ENCODE results near the gene PIK3CA.

Gene PIK3CA

GRCh38 chr3:179278932-179279693, 131.0 kb downstream of the PIK3CA start:
- H3K4me3 ChIP-seq (ENCODE audit: low read depth, low read length): no peak overlapping the region

GRCh38 chr3:179279837-179280236, 131.7 kb downstream of the PIK3CA start:
- TF ChIP-seq, protein P1, sequence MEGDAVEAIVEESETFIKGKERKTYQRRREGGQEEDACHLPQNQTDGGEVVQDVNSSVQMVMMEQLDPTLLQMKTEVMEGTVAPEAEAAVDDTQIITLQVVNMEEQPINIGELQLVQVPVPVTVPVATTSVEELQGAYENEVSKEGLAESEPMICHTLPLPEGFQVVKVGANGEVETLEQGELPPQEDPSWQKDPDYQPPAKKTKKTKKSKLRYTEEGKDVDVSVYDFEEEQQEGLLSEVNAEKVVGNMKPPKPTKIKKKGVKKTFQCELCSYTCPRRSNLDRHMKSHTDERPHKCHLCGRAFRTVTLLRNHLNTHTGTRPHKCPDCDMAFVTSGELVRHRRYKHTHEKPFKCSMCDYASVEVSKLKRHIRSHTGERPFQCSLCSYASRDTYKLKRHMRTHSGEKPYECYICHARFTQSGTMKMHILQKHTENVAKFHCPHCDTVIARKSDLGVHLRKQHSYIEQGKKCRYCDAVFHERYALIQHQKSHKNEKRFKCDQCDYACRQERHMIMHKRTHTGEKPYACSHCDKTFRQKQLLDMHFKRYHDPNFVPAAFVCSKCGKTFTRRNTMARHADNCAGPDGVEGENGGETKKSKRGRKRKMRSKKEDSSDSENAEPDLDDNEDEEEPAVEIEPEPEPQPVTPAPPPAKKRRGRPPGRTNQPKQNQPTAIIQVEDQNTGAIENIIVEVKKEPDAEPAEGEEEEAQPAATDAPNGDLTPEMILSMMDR (IDR thresholded peaks at IDR 0.05; ENCODE audit: low read depth, low read length): no peak
- Histone ChIP-seq H3K27ac (no peak overlapping the region), H3K9me3 (ENCODE audit: severe bottlenecking) (no peaks in the 10 kb centered on the region), H3K4me3 (ENCODE audit: low read depth, low read length) (no peak overlapping the region), H3K36me3 (no peaks in the 10 kb centered on the region), H3K27me3 (ENCODE audit: insufficient read depth, low read depth, severe bottlenecking) (no peaks in the 10 kb centered on the region)
- no peak for DNase-seq

More at GRCh38 chr3:179278932-179279693, 131.0 kb downstream of the PIK3CA start:
- TF ChIP-seq, protein P1 (IDR thresholded peaks at IDR 0.05; ENCODE audit: low read depth, low read length): no peak
- Histone ChIP-seq H3K27ac (no peak overlapping the region), H3K36me3 (no peaks in the 10 kb centered on the region), H3K27me3 (ENCODE audit: insufficient read depth, low read depth, severe bottlenecking) (no peaks in the 10 kb centered on the region), H3K9me3 (ENCODE audit: severe bottlenecking) (no peaks in the 10 kb centered on the region)
- no peak for DNase-seq

DNA sequence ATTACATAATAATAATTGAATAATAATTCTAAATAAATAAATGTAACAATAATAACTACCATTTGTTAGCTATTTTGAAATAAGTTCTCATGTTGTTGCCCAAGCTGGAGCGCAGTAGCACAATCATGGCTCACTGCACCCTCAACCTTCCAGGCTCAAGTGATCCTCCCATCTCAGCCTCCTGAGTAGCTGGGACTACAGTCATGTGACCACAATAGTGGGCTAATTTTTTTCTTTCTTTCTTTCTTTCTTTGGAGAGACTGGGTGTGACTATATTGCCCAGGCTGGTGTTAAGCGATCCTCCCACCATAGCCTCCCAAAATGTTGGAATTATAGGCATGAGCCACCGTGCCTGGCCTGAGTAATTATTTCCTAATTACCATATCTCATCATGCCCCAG, 133.7 kb downstream of the PIK3CA start:
- H3K36me3 ChIP-seq: no peaks in the 10 kb centered on the region
- no peak overlapping the region for H3K4me3 ChIP-seq (ENCODE audit: low read depth, low read length)
- H3K27ac ChIP-seq: no peak overlapping the region
- H3K9me3 ChIP-seq (ENCODE audit: severe bottlenecking): no peaks in the 10 kb centered on the region
- TF ChIP-seq, protein P1 (IDR thresholded peaks at IDR 0.05; ENCODE audit: low read depth, low read length): no peak
- H3K27me3 ChIP-seq (ENCODE audit: insufficient read depth, low read depth, severe bottlenecking): peaks cover 3% of the 10 kb centered on the region
- no peak for DNase-seq

DNA sequence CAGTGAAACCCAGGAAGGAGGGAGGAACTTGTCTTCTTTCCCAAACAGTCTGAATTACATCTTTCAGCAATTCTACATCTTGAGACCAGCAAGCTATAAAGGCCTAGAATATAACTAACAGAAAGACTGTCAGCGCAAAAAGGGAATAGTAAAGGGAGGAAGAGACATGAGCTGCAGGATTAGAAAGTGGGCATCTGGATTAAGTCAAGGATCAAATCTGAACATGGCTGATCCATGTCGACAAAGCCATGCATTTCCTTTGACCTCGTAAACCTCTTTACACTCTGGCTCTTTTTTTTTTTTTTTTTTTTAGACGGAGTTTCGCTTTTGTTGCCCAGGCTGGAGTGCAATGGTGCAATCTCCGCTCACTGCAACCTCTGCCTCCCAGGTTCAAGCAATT, 138.2 kb downstream of the PIK3CA start:
- TF ChIP-seq, protein P1 (IDR thresholded peaks at IDR 0.05; ENCODE audit: low read depth, low read length): no peak
- no peaks in the 10 kb centered on the region for H3K36me3 ChIP-seq
- no peak overlapping the region for H3K4me3 ChIP-seq (ENCODE audit: low read depth, low read length)
- peak; percentile 32 for DNase-seq
- H3K9me3 ChIP-seq (ENCODE audit: severe bottlenecking): no peaks in the 10 kb centered on the region
- peaks cover 4% of the 10 kb centered on the region for H3K27me3 ChIP-seq (ENCODE audit: insufficient read depth, low read depth, severe bottlenecking)
- no peak overlapping the region for H3K27ac ChIP-seq

DNA sequence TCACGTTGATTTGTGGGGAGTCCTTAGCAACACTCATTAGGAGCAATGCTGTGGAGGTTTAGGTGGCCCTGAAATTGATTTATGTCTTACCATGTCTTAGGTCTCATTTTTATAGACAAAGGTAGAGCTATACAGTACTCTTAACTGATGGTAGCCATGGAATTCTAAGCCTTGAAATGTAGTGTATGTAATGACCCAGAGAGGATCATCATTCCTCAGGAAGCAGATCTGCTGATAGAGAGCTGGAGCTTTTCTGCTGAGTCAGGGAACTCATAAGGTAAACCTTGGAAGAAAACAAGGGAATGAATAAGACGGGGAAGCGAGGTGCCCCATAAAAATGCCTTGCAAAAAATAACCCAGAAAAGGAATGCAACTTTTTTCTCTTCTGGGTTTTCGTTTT, 140.7 kb downstream of the PIK3CA start:
- Histone ChIP-seq H3K9me3 (ENCODE audit: severe bottlenecking) (no peaks in the 10 kb centered on the region), H3K27ac (no peak overlapping the region), H3K4me3 (ENCODE audit: low read depth, low read length) (no peak overlapping the region), H3K36me3 (no peaks in the 10 kb centered on the region), H3K27me3 (ENCODE audit: insufficient read depth, low read depth, severe bottlenecking) (peaks cover 4% of the 10 kb centered on the region)
- TF ChIP-seq, protein P1 (IDR thresholded peaks at IDR 0.05; ENCODE audit: low read depth, low read length): no peak
- no peak for DNase-seq

- Histone ChIP-seq H3K4me3 (ENCODE audit: low read depth, low read length) (no peak overlapping the region), H3K27me3 (ENCODE audit: insufficient read depth, low read depth, severe bottlenecking) (peaks cover 4% of the 10 kb centered on the region), H3K36me3 (no peaks in the 10 kb centered on the region)
These were observed 141.1 kb downstream of the PIK3CA start for GRCh38 chr3:179289295-179289694.

More at GRCh38 chr3:179289295-179289694, 141.1 kb downstream of the PIK3CA start:
- H3K9me3 ChIP-seq (ENCODE audit: severe bottlenecking): no peaks in the 10 kb centered on the region
- DNase-seq: peak; percentile 30
- H3K27ac ChIP-seq: no peak overlapping the region
- TF ChIP-seq, protein P1 (IDR thresholded peaks at IDR 0.05; ENCODE audit: low read depth, low read length): no peak

All from WERI-Rb-1 (cell line).